H9 (cell line): Measurements from ENCODE around the gene KCNK5. TPM values are rescaled to one million over a fixed set of nuclear protein-coding genes. Genes with fewer than 3 reads are reported as not detected.

Experiments used
- DNase-seq: peaks from one replicate; pipeline ENCODE4 v3.0.0-alpha.2; 2017
- H2AFZ ChIP-seq: one replicate; pipeline ENCODE4 v1.6.1; 2013; ENCODE audit warnings: mild to moderate bottlenecking, low read length, control low read depth, moderate library complexity
- H2AK5ac ChIP-seq: 2 replicates; pipeline ENCODE4 v1.6.1; 2013; ENCODE audit warnings: low read length, control low read depth, mixed read lengths; ENCODE audit not compliant: insufficient read length
- H2BK120ac ChIP-seq: one replicate; pipeline ENCODE4 v1.6.1; 2013; ENCODE audit warnings: low read depth, mild to moderate bottlenecking, low read length, control low read depth, inconsistent platforms; ENCODE audit not compliant: poor library complexity, severe bottlenecking
- H2BK12ac ChIP-seq: 2 replicates; pipeline ENCODE4 v1.6.1; 2013; ENCODE audit warnings: low read length, control low read depth, mixed read lengths, low read depth; ENCODE audit not compliant: insufficient read length
- H2BK15ac ChIP-seq: 2 replicates; pipeline ENCODE4 v1.6.1; 2013; ENCODE audit warnings: low read depth, low read length, control low read depth
- H2BK20ac ChIP-seq: one replicate; pipeline ENCODE4 v1.6.1; 2013; ENCODE audit warnings: low read depth, mild to moderate bottlenecking, low read length, control low read depth, inconsistent platforms; ENCODE audit not compliant: poor library complexity, severe bottlenecking
- H2BK5ac ChIP-seq: 2 replicates; pipeline ENCODE4 v1.6.1; 2013; ENCODE audit warnings: low read length, control low read depth, mixed read lengths; ENCODE audit not compliant: insufficient read length
- H3K14ac ChIP-seq: 2 replicates; pipeline ENCODE4 v1.6.1; 2013; ENCODE audit warnings: low read length, control low read depth; ENCODE audit not compliant: insufficient read depth
- H3K18ac ChIP-seq: 2 replicates; pipeline ENCODE4 v1.6.1; 2013; ENCODE audit warnings: low read depth, mild to moderate bottlenecking, mixed read lengths, low read length, control low read depth; ENCODE audit not compliant: insufficient read length
- H3K23ac ChIP-seq: 2 replicates; pipeline ENCODE4 v1.6.1; 2013; ENCODE audit warnings: low read length, control low read depth, mixed read lengths, low read depth; ENCODE audit not compliant: insufficient read length
- H3K23me2 ChIP-seq: 2 replicates; pipeline ENCODE4 v1.6.1; 2013; ENCODE audit warnings: low read depth, mild to moderate bottlenecking, mixed read lengths, low read length, control low read depth; ENCODE audit not compliant: insufficient read length, poor library complexity, severe bottlenecking
- H3K27ac ChIP-seq: 2 replicates; pipeline ENCODE4 v1.5.1; 2013; ENCODE audit warnings: low read length, control low read depth, mixed read lengths, low read depth; ENCODE audit not compliant: insufficient read length
- H3K27me3 ChIP-seq: 2 replicates; pipeline ENCODE4 v1.6.1; 2013; ENCODE audit warnings: low read length, control low read depth, inconsistent platforms; ENCODE audit not compliant: insufficient read depth
- H3K4ac ChIP-seq: 2 replicates; pipeline ENCODE4 v1.6.1; 2013; ENCODE audit warnings: low read depth, mild to moderate bottlenecking, control low read depth, inconsistent platforms, low read length, moderate library complexity
- H3K4me1 ChIP-seq: 2 replicates; pipeline ENCODE4 v1.6.1; 2013; ENCODE audit warnings: low read length, control low read depth, inconsistent platforms; ENCODE audit not compliant: insufficient read depth
- H3K4me2 ChIP-seq: 2 replicates; pipeline ENCODE4 v1.6.1; 2013; ENCODE audit warnings: low read length, control low read depth, mixed read lengths; ENCODE audit not compliant: insufficient read length, insufficient read depth
- H3K56ac ChIP-seq: 2 replicates; pipeline ENCODE4 v1.6.1; 2013; ENCODE audit warnings: low read depth, mild to moderate bottlenecking, mixed read lengths, low read length, control low read depth; ENCODE audit not compliant: insufficient read length
- H3K79me1 ChIP-seq: 2 replicates; pipeline ENCODE4 v1.6.1; 2013; ENCODE audit warnings: low read depth, mild to moderate bottlenecking, moderate library complexity, low read length, control low read depth, inconsistent platforms; ENCODE audit not compliant: insufficient read depth, poor library complexity, severe bottlenecking
- H3K79me2 ChIP-seq: 2 replicates; pipeline ENCODE4 v1.6.1; 2013; ENCODE audit warnings: low read length, control low read depth, inconsistent platforms; ENCODE audit not compliant: insufficient read depth
- H3K9ac ChIP-seq: 2 replicates; pipeline ENCODE4 v1.6.1; 2013; ENCODE audit warnings: low read length, control low read depth, mixed read lengths; ENCODE audit not compliant: insufficient read length; ENCODE audit errors: extremely low read depth
- H3K9me3 ChIP-seq: one replicate; pipeline ENCODE4 v1.6.1; 2013; ENCODE audit warnings: low read depth, low read length, inconsistent platforms; ENCODE audit not compliant: control insufficient read depth
- H3T11ph ChIP-seq: one replicate; pipeline ENCODE4 v1.6.1; 2013; ENCODE audit warnings: mild to moderate bottlenecking, low read length, control low read depth, inconsistent platforms
- H4K20me1 ChIP-seq: one replicate; pipeline ENCODE4 v1.6.1; 2013; ENCODE audit not compliant: control insufficient read depth, insufficient read length, insufficient read depth
- H4K5ac ChIP-seq: 2 replicates; pipeline ENCODE4 v1.6.1; 2013; ENCODE audit warnings: low read depth, mild to moderate bottlenecking, mixed read lengths, low read length, control low read depth; ENCODE audit not compliant: insufficient read length
- H4K8ac ChIP-seq: replicated peaks from 2 replicates; pipeline ENCODE4 v1.6.1; 2013; ENCODE audit warnings: low read length, control low read depth, mixed read lengths, low read depth; ENCODE audit not compliant: insufficient read length
- H4K91ac ChIP-seq: 2 replicates; pipeline ENCODE4 v1.6.1; 2013; ENCODE audit warnings: low read depth, mild to moderate bottlenecking, moderate library complexity, mixed read lengths, low read length, control low read depth; ENCODE audit not compliant: insufficient read length
- H3K27ac Mint-ChIP-seq, 3 experiments: 2 replicates in 2 of 3; 3 replicates in 1 of 3; pipeline ENCODE4 v1.8.0; 2020 to 2021; ENCODE audit warnings: mixed read lengths in 3 of 3, mild to moderate bottlenecking in 1 of 3, moderate library complexity in 1 of 3
- H3K27me3 Mint-ChIP-seq: 2 replicates; pipeline ENCODE4 v1.8.0; 2021; ENCODE audit warnings: low read depth, mild to moderate bottlenecking, moderate library complexity, mixed read lengths
- H3K36me3 Mint-ChIP-seq, 3 experiments: 2 replicates in 2 of 3; 3 replicates in 1 of 3; pipeline ENCODE4 v1.8.0; 2020 to 2021; ENCODE audit warnings: low read depth in 3 of 3, mixed read lengths in 3 of 3; ENCODE audit not compliant: insufficient read depth in 1 of 3
- H3K4me1 Mint-ChIP-seq, 2 experiments: 2 replicates each; pipeline ENCODE4 v1.8.0; 2020; ENCODE audit warnings: mixed read lengths in 2 of 2
- H3K4me3 Mint-ChIP-seq, 2 experiments: 2 replicates in 1 of 2; 3 replicates in 1 of 2; pipeline ENCODE4 v1.8.0; 2020 to 2021; ENCODE audit warnings: mild to moderate bottlenecking in 2 of 2, mixed read lengths in 2 of 2, moderate library complexity in 1 of 2
- H3K9me3 Mint-ChIP-seq, 2 experiments: 2 replicates in 1 of 2; 3 replicates in 1 of 2; pipeline ENCODE4 v1.8.0; 2020; ENCODE audit warnings: mild to moderate bottlenecking in 2 of 2, mixed read lengths in 2 of 2, moderate library complexity in 1 of 2
- WGBS: extraction: QIAGEN DNeasy Blood & Tissue Kit; methylation state at CpG from one replicate; pipeline ENCODE4 v1.1.7; 2013; ENCODE audit warnings: missing lambda C conversion rate, low lambda C conversion rate, mixed read lengths; ENCODE audit not compliant: insufficient read length; ENCODE audit errors: extremely low coverage; 5-methylcytosine and 5-hydroxymethylcytosine counted together
- total RNA-seq: library from RNA; stranded (reverse); gene quantifications from 2 replicates; pipeline ENCODE4 v1.2.1, GENCODE V29; 2021
- TF ChIP-seq, protein P1 (sequence below): fragments of 200-600 bp; sonication (generic); conservative IDR thresholded peaks from 3 replicates; pipeline ENCODE4 v1.8.0; 2021; ENCODE audit warnings: antibody characterized with exemption, mild to moderate bottlenecking

The KCNK5 gene
- total RNA-seq, 1 experiment from 2014 or later: 30.0 TPM

GRCh38 chr6:39193201-39193791, 36.0 kb downstream of the KCNK5 start:
- H2BK12ac ChIP-seq: no peak overlapping the region
- no peaks in the 10 kb centered on the region for H3K4me1 ChIP-seq
- H3K56ac ChIP-seq: no peak overlapping the region
- H3T11ph ChIP-seq: no peak overlapping the region
- H3K79me2 ChIP-seq: no peaks in the 10 kb centered on the region; the same call in 1 of the 2 replicates
- no peak overlapping the region for H4K8ac ChIP-seq
- TF ChIP-seq, protein P1, sequence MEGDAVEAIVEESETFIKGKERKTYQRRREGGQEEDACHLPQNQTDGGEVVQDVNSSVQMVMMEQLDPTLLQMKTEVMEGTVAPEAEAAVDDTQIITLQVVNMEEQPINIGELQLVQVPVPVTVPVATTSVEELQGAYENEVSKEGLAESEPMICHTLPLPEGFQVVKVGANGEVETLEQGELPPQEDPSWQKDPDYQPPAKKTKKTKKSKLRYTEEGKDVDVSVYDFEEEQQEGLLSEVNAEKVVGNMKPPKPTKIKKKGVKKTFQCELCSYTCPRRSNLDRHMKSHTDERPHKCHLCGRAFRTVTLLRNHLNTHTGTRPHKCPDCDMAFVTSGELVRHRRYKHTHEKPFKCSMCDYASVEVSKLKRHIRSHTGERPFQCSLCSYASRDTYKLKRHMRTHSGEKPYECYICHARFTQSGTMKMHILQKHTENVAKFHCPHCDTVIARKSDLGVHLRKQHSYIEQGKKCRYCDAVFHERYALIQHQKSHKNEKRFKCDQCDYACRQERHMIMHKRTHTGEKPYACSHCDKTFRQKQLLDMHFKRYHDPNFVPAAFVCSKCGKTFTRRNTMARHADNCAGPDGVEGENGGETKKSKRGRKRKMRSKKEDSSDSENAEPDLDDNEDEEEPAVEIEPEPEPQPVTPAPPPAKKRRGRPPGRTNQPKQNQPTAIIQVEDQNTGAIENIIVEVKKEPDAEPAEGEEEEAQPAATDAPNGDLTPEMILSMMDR: no peak
- H3K27me3 ChIP-seq: no peaks in the 10 kb centered on the region
- H3K4me1 Mint-ChIP-seq: peaks cover 20 to 28% of the 10 kb centered on the region in 2 experiments
- peaks cover 64 to 70% (median 69%) of the 10 kb centered on the region in 3 experiments for H3K36me3 Mint-ChIP-seq
- no peak overlapping the region for H3K4ac ChIP-seq
- no peaks in the 10 kb centered on the region for H3K9me3 ChIP-seq
- no peak overlapping the region for H3K27ac ChIP-seq
- no peak overlapping the region for H3K4me3 Mint-ChIP-seq
- no peaks in the 10 kb centered on the region for H4K20me1 ChIP-seq
- H2BK15ac ChIP-seq: no peak overlapping the region
- no peak overlapping the region for H2AK5ac ChIP-seq
- no peak for DNase-seq
- H4K91ac ChIP-seq: no peak overlapping the region
- H2BK5ac ChIP-seq: no peak overlapping the region
- no peaks in the 10 kb centered on the region for H3K23me2 ChIP-seq
- H2AFZ ChIP-seq: no peak overlapping the region
- no peak overlapping the region for H3K14ac ChIP-seq
- no peak overlapping the region for H2BK120ac ChIP-seq
- H3K27ac Mint-ChIP-seq: peak overlapping the region in 2 of 3 experiments; percentile 90 to 97; a peak in 5 of 7 replicates
- no peaks in the 10 kb centered on the region; the same call in none of the 2 replicates for H3K27me3 Mint-ChIP-seq
- no peak overlapping the region for H3K4me2 ChIP-seq
- no peak overlapping the region for H3K9ac ChIP-seq
- no peak overlapping the region for H3K18ac ChIP-seq
- WGBS: no CpG with 5 or more reads among the region's 2 CpGs
- no peak overlapping the region for H3K23ac ChIP-seq
- H2BK20ac ChIP-seq: no peak overlapping the region
- H3K9me3 Mint-ChIP-seq: no peaks in the 10 kb centered on the region
- H3K79me1 ChIP-seq: peaks cover 7% of the 10 kb centered on the region
- H4K5ac ChIP-seq: no peak overlapping the region
